Prostate gland (tissue), 2 donors: ENCODE data around the gene WDR93.

ENCODE experiments used
- CTCF ChIP-seq, 4 experiments: fragments of 200-600 bp in 2 of 4; fragments of 450-650 bp in 2 of 4; sonication (generic) in 2 of 4; IDR thresholded peaks; 1 replicate in 3 of 4; 2 replicates in 1 of 4; pipeline ENCODE4 v1.5.1; 2016 to 2019; ENCODE audit warnings: antibody characterized with exemption in 4 of 4, mild to moderate bottlenecking in 2 of 4, moderate library complexity in 2 of 4
- POLR2A ChIP-seq: fragments of 450-650 bp; IDR thresholded peaks from one replicate; pipeline ENCODE4 v1.6.1; 2016; ENCODE audit warnings: antibody characterized with exemption, mild to moderate bottlenecking
- POLR2AphosphoS5 ChIP-seq: sonication (generic); formaldehyde crosslinking; IDR thresholded peaks from one replicate; pipeline ENCODE4 v1.6.1; 2017; ENCODE audit warnings: antibody characterized with exemption

- TF ChIP-seq CTCF (IDR thresholded peaks at IDR 0.05) = no peak
- no peak for TF ChIP-seq POLR2AphosphoS5
- TF ChIP-seq POLR2A = no peak
Measured at GRCh38 chr15:89781891-89782618, 91.4 kb downstream of the WDR93 start.
